PC-3 (cell line): ENCODE data around the gene PPP2R3A.

ENCODE experiments used
- EZH2 ChIP-seq: fragments of 300-600 bp; sonication (generic); IDR thresholded peaks from one replicate; pipeline ENCODE4 v1.6.1; 2017; ENCODE audit warnings: antibody characterized with exemption, mild to moderate bottlenecking, low read length; ENCODE audit not compliant: unreplicated experiment
- EZH2phosphoT487 ChIP-seq: fragments of 300-600 bp; sonication (generic); IDR thresholded peaks from 2 replicates; pipeline ENCODE4 v1.6.1; 2018; ENCODE audit warnings: mild to moderate bottlenecking, antibody characterized with exemption, low read length, borderline replicate concordance
- TF ChIP-seq, protein P1 (sequence below): fragments of 300-600 bp; sonication (generic); conservative IDR thresholded peaks from 2 replicates; pipeline ENCODE4 v1.5.1; 2017; ENCODE audit warnings: antibody characterized with exemption, low read depth, mild to moderate bottlenecking, low read length

DNA sequence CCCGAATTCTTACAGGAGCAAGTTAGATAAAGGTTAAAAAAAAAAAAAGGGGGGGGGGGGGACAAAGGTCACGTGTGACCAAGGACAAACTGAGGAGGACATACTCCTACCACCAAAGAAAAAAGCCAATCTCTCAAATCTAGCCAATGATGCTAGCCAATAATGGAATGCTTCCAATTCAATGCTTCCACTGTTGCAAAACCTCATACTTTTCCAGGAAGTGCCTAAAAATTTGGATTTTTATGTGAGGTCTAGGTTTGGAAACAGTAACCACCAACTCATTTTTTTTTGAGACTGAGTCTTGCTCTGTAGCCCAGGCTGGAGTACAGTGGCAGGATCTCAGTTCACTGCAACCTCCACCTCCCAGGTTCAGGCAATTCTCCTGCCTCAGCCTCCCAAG, 219.2 kb downstream of the PPP2R3A start:
- TF ChIP-seq, protein P1, sequence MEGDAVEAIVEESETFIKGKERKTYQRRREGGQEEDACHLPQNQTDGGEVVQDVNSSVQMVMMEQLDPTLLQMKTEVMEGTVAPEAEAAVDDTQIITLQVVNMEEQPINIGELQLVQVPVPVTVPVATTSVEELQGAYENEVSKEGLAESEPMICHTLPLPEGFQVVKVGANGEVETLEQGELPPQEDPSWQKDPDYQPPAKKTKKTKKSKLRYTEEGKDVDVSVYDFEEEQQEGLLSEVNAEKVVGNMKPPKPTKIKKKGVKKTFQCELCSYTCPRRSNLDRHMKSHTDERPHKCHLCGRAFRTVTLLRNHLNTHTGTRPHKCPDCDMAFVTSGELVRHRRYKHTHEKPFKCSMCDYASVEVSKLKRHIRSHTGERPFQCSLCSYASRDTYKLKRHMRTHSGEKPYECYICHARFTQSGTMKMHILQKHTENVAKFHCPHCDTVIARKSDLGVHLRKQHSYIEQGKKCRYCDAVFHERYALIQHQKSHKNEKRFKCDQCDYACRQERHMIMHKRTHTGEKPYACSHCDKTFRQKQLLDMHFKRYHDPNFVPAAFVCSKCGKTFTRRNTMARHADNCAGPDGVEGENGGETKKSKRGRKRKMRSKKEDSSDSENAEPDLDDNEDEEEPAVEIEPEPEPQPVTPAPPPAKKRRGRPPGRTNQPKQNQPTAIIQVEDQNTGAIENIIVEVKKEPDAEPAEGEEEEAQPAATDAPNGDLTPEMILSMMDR, result no peak
- no peak for TF ChIP-seq EZH2
- TF ChIP-seq EZH2phosphoT487, result no peak
